Small intestine (tissue), 7 donors: ENCODE measurements around the gene HOXC9. TPM values are rescaled to one million over a fixed set of nuclear protein-coding genes. Genes with fewer than 3 reads are reported as not detected.

ENCODE experiments used
- DNase-seq, 2 donors: peaks; one replicate each; pipeline versions ENCODE4 v3.0.0 to v3.0.0-alpha.2; 2013
- FAIRE-seq: peaks from 2 replicates; lab custom pipeline; 2012; peaks lifted over from hg19 to GRCh38; lab: Jason Lieb, UNC
- H3K27ac ChIP-seq, 3 donors: one replicate each; pipeline ENCODE4 v1.5.1; 2013; ENCODE audit warnings: low read length in 2 of 3, mild to moderate bottlenecking in 2 of 3, control low read depth in 1 of 3, inconsistent platforms in 1 of 3, low read depth in 1 of 3, moderate library complexity in 1 of 3
- H3K27me3 ChIP-seq, 3 donors: one replicate each; pipeline ENCODE4 v1.6.1; 2013; ENCODE audit warnings: low read length in 3 of 3, inconsistent platforms in 1 of 3; ENCODE audit not compliant: control insufficient read depth in 3 of 3, insufficient read depth in 3 of 3
- H3K36me3 ChIP-seq, 3 donors: one replicate each; pipeline ENCODE4 v1.6.1; 2013; ENCODE audit warnings: low read length in 3 of 3, inconsistent platforms in 1 of 3, low read depth in 1 of 3, mild to moderate bottlenecking in 1 of 3, moderate library complexity in 1 of 3; ENCODE audit not compliant: control insufficient read depth in 3 of 3, insufficient read depth in 2 of 3
- H3K4me1 ChIP-seq, 3 donors: one replicate each; pipeline ENCODE4 v1.6.1; 2013; ENCODE audit warnings: low read length in 2 of 3, inconsistent platforms in 1 of 3, low read depth in 1 of 3, mild to moderate bottlenecking in 1 of 3, moderate library complexity in 1 of 3; ENCODE audit not compliant: control insufficient read depth in 3 of 3, insufficient read depth in 2 of 3
- H3K4me3 ChIP-seq, 3 donors: one replicate each; pipeline ENCODE4 v1.5.1; 2013; ENCODE audit warnings: low read length in 3 of 3, control low read depth in 1 of 3, inconsistent platforms in 1 of 3, low read depth in 1 of 3, mild to moderate bottlenecking in 1 of 3, moderate library complexity in 1 of 3
- H3K9me3 ChIP-seq, 2 donors: one replicate each; pipeline ENCODE4 v1.6.1; 2013; ENCODE audit warnings: low read depth in 1 of 2, low read length in 1 of 2; ENCODE audit not compliant: control insufficient read depth in 2 of 2, insufficient read depth in 1 of 2
- WGBS, 3 donors: extraction: QIAGEN DNeasy Blood & Tissue Kit; methylation state at CpG; one replicate each; pipeline ENCODE4 v1.1.7; 2013; 5-methylcytosine and 5-hydroxymethylcytosine counted together
- polyA plus RNA-seq, 4 donors: library from polyadenylated mRNA; stranded (reverse) in 3 of 4; unstranded in 1 of 4; fragments of 200-250 nt in 3 of 4; fragments of 120-200 nt in 1 of 4; gene quantifications; one replicate each; pipeline versions ENCODE4 v1.2.1 to v1.2.3, GENCODE V29; 2013
- donor health status: healthy with polysubstance abuse.
- donor health status: control.
- donor health status: control.
- donor health status: Bipolar disorder and iron deficiency.
- donor health status: healthy.

HOXC9 gene
- polyA plus RNA-seq, 4 donors, result 2.2 TPM; not detected in 3

DNA sequence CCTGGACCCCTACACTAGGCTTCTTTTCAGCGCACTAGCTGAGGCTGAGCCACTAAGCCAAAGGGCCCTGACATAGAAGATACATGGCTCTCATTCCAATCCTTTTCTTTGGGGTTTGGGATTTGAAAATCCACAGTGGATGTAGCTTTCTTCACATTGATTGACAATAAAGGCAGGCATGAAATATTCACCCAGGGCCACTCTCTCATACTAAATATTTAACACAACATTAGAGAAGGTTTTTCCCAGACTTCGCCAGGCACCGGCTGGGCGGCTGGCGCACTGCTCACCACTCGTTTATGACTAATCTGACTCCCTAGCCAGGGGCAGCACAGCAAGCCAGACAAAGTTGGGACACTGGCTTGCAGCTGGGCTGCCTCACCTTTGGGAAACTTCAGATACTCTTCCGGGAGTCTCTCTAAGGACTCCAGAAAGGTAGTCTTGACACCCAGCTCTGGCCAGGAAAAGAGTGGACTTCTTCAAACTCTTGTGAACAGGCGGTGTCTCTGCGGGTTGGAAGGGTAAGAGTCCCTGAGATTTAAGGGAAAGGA, 27.7 kb upstream of the HOXC9 start:
- FAIRE-seq, result no peak
- peaks cover 0 to 15% (median 13%) of the 10 kb centered on the region in 3 donors for H3K4me1 ChIP-seq

DNA sequence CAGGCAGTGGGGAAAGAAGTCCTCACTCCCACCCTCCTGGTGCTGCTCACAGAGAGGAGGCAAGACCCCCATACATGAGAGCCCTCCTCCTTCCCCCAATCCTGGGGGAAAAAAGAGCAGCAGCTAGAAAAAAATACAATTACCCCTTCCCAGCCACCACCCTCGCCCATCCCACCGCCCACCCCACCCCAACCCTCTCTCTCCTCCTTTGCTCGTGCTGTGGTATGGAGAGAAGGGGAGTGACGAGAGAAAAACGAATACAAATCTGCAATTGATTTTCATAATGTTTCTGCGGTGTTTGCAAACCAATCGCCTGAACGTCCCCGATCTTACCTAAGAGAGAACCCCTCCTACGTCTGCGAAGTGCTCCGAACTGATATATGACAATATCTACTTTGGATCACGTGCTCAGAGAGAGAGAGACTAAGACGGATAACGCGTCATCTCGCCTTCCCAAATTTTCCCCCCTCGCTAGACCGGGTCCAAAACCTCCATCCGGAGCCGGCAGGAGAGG, 27.2 kb upstream of the HOXC9 start, which contains the start of gene HOXC11:
HOXC11 (plus strand) TSS at position 405 of the 514 bp plus-strand sequence. CDS start 116 bp downstream, outside the sequence.
- DNase-seq (no peak), FAIRE-seq (no peak)
- 6 to 10% (median 6%) methylated on average over 21 of the region's 21 CpGs for WGBS, 3 donors
- Histone ChIP-seq H3K4me3 (peak within 1 kb of the TSS in 2 of 3 donors; percentile 41 to 43), H3K4me1 (peaks cover 0 to 20% (median 13%) of the 10 kb centered on the region in 3 donors), H3K27ac (no peak within 1 kb of the TSS), H3K27me3 (peaks cover 5 to 96% (median 75%) of the 10 kb centered on the region in 3 donors), H3K36me3 (no peaks in the 10 kb centered on the region), H3K9me3 (peaks cover 0 to 16% of the 10 kb centered on the region in 2 donors)

More for the DNA sequence above, 27.7 kb upstream of the HOXC9 start:
- H3K36me3 ChIP-seq, result no peaks in the 10 kb centered on the region
- H3K4me3 ChIP-seq, result no peak overlapping the region
- WGBS, 3 donors, result 22 to 27% (median 26%) methylated on average over 9 of the region's 9 CpGs
- DNase-seq, result no peak
- peaks cover 0 to 16% of the 10 kb centered on the region in 2 donors for H3K9me3 ChIP-seq
- H3K27me3 ChIP-seq, result peaks cover 5 to 98% (median 81%) of the 10 kb centered on the region in 3 donors
- no peak overlapping the region for H3K27ac ChIP-seq

DNA sequence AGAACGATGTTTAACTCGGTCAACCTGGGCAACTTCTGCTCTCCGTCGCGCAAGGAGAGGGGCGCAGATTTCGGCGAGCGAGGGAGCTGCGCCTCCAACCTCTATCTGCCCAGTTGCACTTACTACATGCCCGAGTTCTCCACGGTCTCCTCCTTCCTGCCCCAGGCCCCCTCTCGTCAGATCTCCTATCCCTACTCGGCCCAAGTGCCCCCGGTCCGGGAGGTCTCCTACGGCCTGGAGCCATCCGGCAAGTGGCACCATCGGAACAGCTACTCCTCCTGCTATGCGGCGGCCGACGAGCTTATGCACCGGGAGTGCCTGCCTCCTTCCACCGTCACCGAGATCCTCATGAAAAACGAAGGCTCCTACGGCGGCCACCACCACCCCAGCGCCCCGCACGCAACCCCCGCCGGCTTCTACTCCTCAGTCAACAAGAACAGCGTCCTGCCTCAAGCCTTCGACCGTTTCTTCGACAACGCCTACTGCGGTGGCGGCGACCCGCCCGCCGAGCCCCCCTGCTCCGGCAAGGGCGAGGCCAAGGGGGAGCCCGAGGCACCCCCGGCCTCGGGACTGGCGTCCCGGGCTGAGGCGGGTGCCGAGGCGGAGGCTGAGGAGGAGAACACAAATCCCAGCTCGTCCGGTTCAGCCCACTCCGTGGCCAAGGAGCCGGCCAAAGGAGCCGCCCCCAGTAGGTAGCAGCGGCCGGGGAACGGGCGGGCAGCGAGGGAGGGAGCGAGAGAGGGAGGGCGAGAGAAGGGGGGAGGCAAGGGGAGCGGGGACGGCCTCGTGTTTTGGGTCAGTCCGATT, 26.5 kb upstream of the HOXC9 start:
- WGBS, 3 donors, result 2 to 8% (median 5%) methylated on average over 71 of the region's 71 CpGs

DNA sequence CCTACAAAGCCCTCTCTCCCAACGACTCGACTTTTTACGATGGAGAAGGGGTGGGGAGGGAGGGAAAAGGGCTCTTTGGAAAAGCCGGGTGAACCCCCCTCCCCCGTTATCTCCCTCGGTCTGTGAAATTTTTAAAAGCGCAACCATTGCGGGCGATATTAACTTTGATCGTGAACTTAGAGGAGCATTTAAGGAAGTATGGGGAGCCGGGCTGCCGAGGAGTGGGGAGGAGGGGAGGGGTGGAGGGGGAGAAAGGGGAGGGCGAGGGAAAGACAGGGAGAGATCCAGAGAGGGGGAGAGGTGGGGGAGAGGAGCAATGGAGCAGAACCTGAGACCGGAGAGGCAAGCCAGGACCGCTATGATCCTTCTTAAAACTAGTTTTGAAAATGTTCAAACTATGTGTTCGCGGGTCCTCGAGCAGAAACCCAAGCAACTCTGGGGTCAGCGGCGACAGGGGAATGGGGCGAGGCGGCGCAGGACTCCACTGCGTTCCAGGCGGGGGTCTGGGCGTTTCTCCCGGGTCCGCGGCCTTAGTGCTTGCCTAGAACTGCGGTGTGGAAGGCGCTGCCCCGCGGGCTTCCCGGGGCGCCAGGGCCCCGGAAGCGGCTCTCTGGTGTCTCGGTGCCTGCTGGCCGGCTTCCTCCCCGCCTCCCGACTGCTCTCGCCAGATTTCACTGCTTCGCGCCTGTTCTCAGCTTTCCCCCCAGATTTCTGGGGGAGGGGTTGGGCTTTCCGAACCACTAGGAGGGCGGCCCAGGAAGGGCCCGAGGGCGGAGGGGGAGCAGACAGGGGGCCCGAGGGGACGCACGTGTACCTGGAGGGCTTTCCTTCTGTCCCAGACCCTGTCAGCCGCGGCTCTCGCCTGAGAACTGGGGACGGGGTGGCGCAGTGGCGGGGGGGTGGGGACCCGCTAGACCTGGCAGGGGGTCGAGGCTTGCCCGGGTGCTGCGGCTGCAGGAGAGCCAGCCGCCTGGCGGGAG, 25.6 kb upstream of the HOXC9 start, which contains the start of gene HOTAIR:
HOTAIR (minus strand) TSS at position 871 of the 980 bp plus-strand sequence.
- H3K4me3 ChIP-seq, result peak within 1 kb of the TSS in 2 of 3 donors; percentile 41 to 43
- 3% methylated on average over 55 to 63 of the region's 63 CpGs for WGBS, 3 donors
- peaks cover 5 to 91% (median 70%) of the 10 kb centered on the region in 3 donors for H3K27me3 ChIP-seq
- peak within 1 kb of the TSS in 1 of 3 donors; percentile 27 for H3K27ac ChIP-seq
- DNase-seq, result peak; percentile 38 to 65
- peaks cover 3 to 28% (median 13%) of the 10 kb centered on the region in 3 donors for H3K4me1 ChIP-seq
- FAIRE-seq, result no peak
- H3K9me3 ChIP-seq, result peaks cover 0 to 16% of the 10 kb centered on the region in 2 donors
- no peaks in the 10 kb centered on the region for H3K36me3 ChIP-seq

More for the DNA sequence above, 26.5 kb upstream of the HOXC9 start:
- peak in 1 of 2 donors; percentile 57 for DNase-seq
- no peak for FAIRE-seq
- Histone ChIP-seq H3K4me1 (peaks cover 0 to 23% (median 13%) of the 10 kb centered on the region in 3 donors), H3K9me3 (peaks cover 0 to 16% of the 10 kb centered on the region in 2 donors), H3K27ac (no peak overlapping the region), H3K36me3 (no peaks in the 10 kb centered on the region), H3K27me3 (peaks cover 5 to 95% (median 73%) of the 10 kb centered on the region in 3 donors), H3K4me3 (peak overlapping the region in 2 of 3 donors; percentile 41 to 43)

DNA sequence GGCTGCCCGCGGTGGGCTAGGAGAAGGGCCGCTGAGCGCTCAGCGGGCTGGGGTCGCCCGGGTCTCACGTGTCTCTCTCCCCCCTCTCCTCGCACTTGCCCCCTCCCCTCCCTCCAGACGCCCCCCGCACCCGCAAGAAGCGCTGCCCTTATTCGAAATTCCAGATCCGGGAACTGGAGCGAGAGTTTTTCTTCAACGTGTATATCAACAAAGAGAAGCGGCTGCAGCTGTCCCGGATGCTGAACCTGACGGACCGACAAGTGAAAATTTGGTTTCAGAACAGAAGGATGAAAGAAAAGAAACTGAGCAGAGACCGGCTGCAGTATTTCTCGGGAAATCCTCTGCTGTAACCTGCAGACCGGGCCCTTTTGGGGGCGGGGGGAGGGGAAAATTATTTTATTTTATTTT, 24.9 kb upstream of the HOXC9 start:
- Histone ChIP-seq H3K27ac (no peak overlapping the region), H3K4me3 (peak overlapping the region in 2 of 3 donors; percentile 41 to 43), H3K4me1 (peaks cover 3 to 35% (median 13%) of the 10 kb centered on the region in 3 donors), H3K36me3 (no peaks in the 10 kb centered on the region), H3K9me3 (peaks cover 0 to 16% of the 10 kb centered on the region in 2 donors), H3K27me3 (peaks cover under 1 to 90% (median 68%) of the 10 kb centered on the region in 3 donors)
- DNase-seq, result no peak
- FAIRE-seq, result no peak
- WGBS, 3 donors, result 5 to 9% (median 7%) methylated on average over 17 to 25 of the region's 25 CpGs

DNA sequence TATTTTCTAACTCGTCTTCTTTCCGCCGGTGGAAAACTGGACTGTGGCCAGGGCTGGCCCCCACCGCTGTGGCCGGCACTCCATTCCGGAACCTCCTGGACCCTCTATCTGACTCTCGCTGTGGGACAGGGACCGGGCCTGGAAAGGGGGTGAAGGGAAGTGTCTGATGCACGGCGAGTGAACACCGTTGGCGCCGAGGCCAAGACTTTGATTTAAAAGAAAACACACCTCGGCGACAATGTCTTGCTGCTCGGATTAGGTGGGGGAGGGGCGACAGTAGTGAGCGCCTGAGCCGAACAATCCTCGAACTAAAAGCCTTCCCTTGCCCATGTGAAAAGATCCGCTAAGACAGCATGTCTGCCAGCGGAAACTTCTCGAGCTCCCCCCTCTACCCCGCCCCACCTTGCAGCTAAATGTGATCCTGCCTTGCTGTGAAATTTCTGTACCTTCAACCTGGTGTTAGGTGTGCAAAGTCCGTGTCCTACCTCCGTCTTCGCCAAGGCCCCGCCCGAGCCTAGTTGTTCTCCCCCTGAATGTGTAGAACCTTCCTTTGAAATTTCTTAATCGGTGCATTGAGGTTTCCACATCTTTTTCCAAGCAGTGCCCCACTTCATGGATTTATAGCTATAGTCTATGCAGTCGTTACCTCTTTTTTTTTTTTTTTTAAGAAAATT, 24.3 kb upstream of the HOXC9 start:
- FAIRE-seq (no peak), DNase-seq (peak in 1 of 2 donors; percentile 48)
- Histone ChIP-seq H3K27me3 (peaks cover 0 to 88% (median 66%) of the 10 kb centered on the region in 3 donors), H3K36me3 (no peaks in the 10 kb centered on the region), H3K4me3 (peak overlapping the region in 2 of 3 donors; percentile 14 to 43), H3K4me1 (peaks cover 3 to 36% (median 13%) of the 10 kb centered on the region in 3 donors), H3K27ac (peak overlapping the region in 1 of 3 donors; percentile 27), H3K9me3 (peaks cover 0 to 16% of the 10 kb centered on the region in 2 donors)
- 16 to 39% (median 37%) methylated on average over 31 of the region's 31 CpGs for WGBS, 3 donors

DNA sequence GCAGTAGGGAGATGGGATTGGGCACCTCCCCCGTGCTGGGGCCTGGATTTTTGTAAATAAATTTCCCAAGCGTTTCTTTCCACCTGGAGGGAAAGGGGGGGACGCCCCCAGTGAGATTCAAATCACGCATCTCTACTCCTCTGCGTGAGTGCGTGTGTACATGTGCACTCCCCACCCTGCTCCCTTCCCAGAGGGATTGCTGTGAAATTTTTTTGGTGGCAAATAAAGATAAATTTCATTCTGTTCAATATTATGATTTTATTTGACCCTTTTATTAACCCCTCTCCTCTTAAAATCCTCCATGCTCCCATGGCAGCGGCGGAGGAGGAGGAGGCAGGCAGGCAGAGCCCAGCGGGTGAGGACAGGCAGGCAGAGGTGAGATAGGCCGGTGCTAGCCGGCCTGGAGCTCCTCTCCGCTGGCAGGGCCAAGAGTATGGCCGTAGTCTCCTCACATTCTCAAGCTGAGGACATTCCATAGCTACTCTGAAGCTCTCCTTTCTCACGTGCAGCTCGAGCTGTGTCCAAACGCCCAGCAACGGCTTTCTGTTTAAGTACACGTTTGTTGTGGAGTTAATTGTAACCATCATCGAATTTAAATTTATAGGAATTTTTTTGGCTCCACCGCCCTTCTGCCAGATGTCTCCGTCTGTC, 23.7 kb upstream of the HOXC9 start:
- WGBS, 3 donors, result 37 to 72% (median 55%) methylated on average over 21 of the region's 21 CpGs
- peaks cover 3 to 36% (median 13%) of the 10 kb centered on the region in 3 donors for H3K4me1 ChIP-seq
- FAIRE-seq (no peak), DNase-seq (no peak)
- H3K27me3 ChIP-seq, result peaks cover 0 to 88% (median 66%) of the 10 kb centered on the region in 3 donors
- H3K36me3 ChIP-seq, result no peaks in the 10 kb centered on the region
- no peak overlapping the region for H3K27ac ChIP-seq
- H3K4me3 ChIP-seq, result no peak overlapping the region
- H3K9me3 ChIP-seq, result peaks cover 0 to 16% of the 10 kb centered on the region in 2 donors
